ENCODE data around the gene ST7.
A peak's percentile ranks its signal among the peaks of the same experiment; 100 is the strongest.

Gene ST7

GRCh38 chr7:117076426-117076943 is 123.2 kb downstream of the ST7 start:
- no peaks in the 10 kb centered on the region for H3K27me3 ChIP-seq
- H4K20me1 ChIP-seq = no peaks in the 10 kb centered on the region
- no peak overlapping the region for H3K27ac ChIP-seq
- H3K4me2 ChIP-seq = no peak overlapping the region
- TF ChIP-seq Cebpa-rat (IDR thresholded peaks at IDR 0.05) = no peak
- peaks cover 0 to 27% (median 13%) of the 10 kb centered on the region in 10 experiments; a peak in 17 of 20 replicates for H3K4me1 ChIP-seq
- H3K9me3 ChIP-seq (replicated peaks in 1 of 11) = peaks cover 20 to 26% (median 22%) of the 10 kb centered on the region in 11 experiments
- no peak overlapping the region for H3K9ac ChIP-seq
- H3K36me3 ChIP-seq = peaks cover 0 to 19% (median 4%) of the 10 kb centered on the region in 11 experiments; a peak in 6 of 22 replicates
- 0 out of 20 replicates have a peak overlapping the region, but pooled peaks of 1 of the 10 experiments have one; percentile 9 for H3K4me3 ChIP-seq

GRCh38 chr7:117077658-117078057 is 124.4 kb downstream of the ST7 start:
- H3K4me1 ChIP-seq = peaks cover 0 to 19% (median 7%) of the 10 kb centered on the region in 10 experiments; a peak in 17 of 20 replicates
- no peak overlapping the region for H3K4me3 ChIP-seq
- peaks cover 0 to 19% (median 4%) of the 10 kb centered on the region in 11 experiments; a peak in 6 of 22 replicates for H3K36me3 ChIP-seq
- H4K20me1 ChIP-seq = no peaks in the 10 kb centered on the region
- no peak overlapping the region for H3K27ac ChIP-seq
- no peak overlapping the region for H3K9ac ChIP-seq
- peaks cover 20 to 26% (median 22%) of the 10 kb centered on the region in 11 experiments for H3K9me3 ChIP-seq (replicated peaks in 1 of 11)
- H3K4me2 ChIP-seq = no peak overlapping the region
- TF ChIP-seq Cebpa-rat (IDR thresholded peaks at IDR 0.05) = no peak
- H3K27me3 ChIP-seq = no peaks in the 10 kb centered on the region

- Histone ChIP-seq H4K20me1 (no peaks in the 10 kb centered on the region), H3K36me3 (no peaks in the 10 kb centered on the region), H3K27me3 (no peaks in the 10 kb centered on the region), H3K27ac (no peak overlapping the region), H3K4me2 (no peak overlapping the region), H3K4me1 (peaks cover 25 to 53% (median 39%) of the 10 kb centered on the region in 10 experiments), H3K9me3 (replicated peaks in 1 of 11) (0 out of 22 replicates have a peak, but pooled peaks cover 0 to under 1% (median 0%) of the 10 kb centered on the region in 11 experiments), H3K9ac (no peak overlapping the region), H3K4me3 (no peak overlapping the region)
- TF ChIP-seq Cebpa-rat (IDR thresholded peaks at IDR 0.05) = no peak
Measured at GRCh38 chr7:117082647-117083046, 129.3 kb downstream of the ST7 start.

- H3K27me3 ChIP-seq = no peaks in the 10 kb centered on the region
- H3K27ac ChIP-seq = no peak overlapping the region
- H3K4me2 ChIP-seq = peak overlapping the region in 9 of 11 experiments; percentile 2 to 44 (median 25); a peak in 12 of 22 replicates
- H3K9me3 ChIP-seq (replicated peaks in 1 of 11) = no peaks in the 10 kb centered on the region
- no peak overlapping the region for H3K4me3 ChIP-seq
- no peaks in the 10 kb centered on the region for H3K36me3 ChIP-seq
- peaks cover 33 to 63% (median 49%) of the 10 kb centered on the region in 10 experiments for H3K4me1 ChIP-seq
- H4K20me1 ChIP-seq = no peaks in the 10 kb centered on the region
- no peak overlapping the region for H3K9ac ChIP-seq
- no peak for TF ChIP-seq Cebpa-rat (IDR thresholded peaks at IDR 0.05)
Measured at GRCh38 chr7:117083648-117084047, 130.3 kb downstream of the ST7 start.

- H3K9me3 ChIP-seq (replicated peaks in 1 of 11) = no peaks in the 10 kb centered on the region
- no peaks in the 10 kb centered on the region for H4K20me1 ChIP-seq
- no peak overlapping the region for H3K27ac ChIP-seq
- H3K4me3 ChIP-seq = no peak overlapping the region
- no peak for TF ChIP-seq Cebpa-rat (IDR thresholded peaks at IDR 0.05)
- H3K4me2 ChIP-seq = peak overlapping the region in 7 of 11 experiments; percentile 2 to 44 (median 25); a peak in 5 of 22 replicates
- peaks cover 36 to 67% (median 52%) of the 10 kb centered on the region in 10 experiments for H3K4me1 ChIP-seq
- no peaks in the 10 kb centered on the region for H3K36me3 ChIP-seq
- H3K9ac ChIP-seq = no peak overlapping the region
- H3K27me3 ChIP-seq = no peaks in the 10 kb centered on the region
Measured at GRCh38 chr7:117084286-117084685, 131.0 kb downstream of the ST7 start.

- no peak for TF ChIP-seq Cebpa-rat (IDR thresholded peaks at IDR 0.05)
- no peaks in the 10 kb centered on the region for H3K9me3 ChIP-seq (replicated peaks in 1 of 11)
- H3K9ac ChIP-seq = no peak overlapping the region
- H3K27ac ChIP-seq = peak overlapping the region in 2 of 11 experiments; percentile 8 to 46; a peak in 1 of 22 replicates
- no peaks in the 10 kb centered on the region for H3K27me3 ChIP-seq
- H4K20me1 ChIP-seq = no peaks in the 10 kb centered on the region
- no peaks in the 10 kb centered on the region for H3K36me3 ChIP-seq
- peaks cover 36 to 67% (median 52%) of the 10 kb centered on the region in 10 experiments for H3K4me1 ChIP-seq
- H3K4me3 ChIP-seq = no peak overlapping the region
- H3K4me2 ChIP-seq = peak overlapping the region in 7 of 11 experiments; percentile 39 to 84 (median 75); a peak in 10 of 22 replicates
Measured at GRCh38 chr7:117085275-117085674, 132.0 kb downstream of the ST7 start.

GRCh38 chr7:117085769-117086463 is 132.6 kb downstream of the ST7 start:
- Histone ChIP-seq H3K4me2 (peak overlapping the region in 10 of 11 experiments; percentile 66 to 84 (median 77); a peak in 19 of 22 replicates), H3K27me3 (no peaks in the 10 kb centered on the region), H4K20me1 (no peaks in the 10 kb centered on the region), H3K36me3 (no peaks in the 10 kb centered on the region), H3K4me3 (no peak overlapping the region), H3K27ac (peak overlapping the region in 2 of 11 experiments; percentile 46 to 71; a peak in 2 of 22 replicates), H3K4me1 (peaks cover 36 to 67% (median 52%) of the 10 kb centered on the region in 10 experiments), H3K9ac (no peak overlapping the region), H3K9me3 (replicated peaks in 1 of 11) (no peaks in the 10 kb centered on the region)
- no peak for TF ChIP-seq Cebpa-rat (IDR thresholded peaks at IDR 0.05)

GRCh38 chr7:117086788-117087187 is 133.5 kb downstream of the ST7 start:
- peak overlapping the region; percentile 50 to 84 (median 76) for H3K4me2 ChIP-seq
- peak overlapping the region in 7 of 11 experiments; percentile 2 to 71 (median 49); a peak in 11 of 22 replicates for H3K27ac ChIP-seq

More at GRCh38 chr7:117086788-117087187, 133.5 kb downstream of the ST7 start:
- Histone ChIP-seq H4K20me1 (no peaks in the 10 kb centered on the region), H3K36me3 (no peaks in the 10 kb centered on the region), H3K9ac (no peak overlapping the region), H3K9me3 (replicated peaks in 1 of 11) (no peaks in the 10 kb centered on the region), H3K27me3 (no peaks in the 10 kb centered on the region), H3K4me3 (no peak overlapping the region), H3K4me1 (peaks cover 36 to 62% (median 50%) of the 10 kb centered on the region in 10 experiments)
- no peak for TF ChIP-seq Cebpa-rat (IDR thresholded peaks at IDR 0.05)
